ENCODE measurements around the gene ANO8.

DNA sequence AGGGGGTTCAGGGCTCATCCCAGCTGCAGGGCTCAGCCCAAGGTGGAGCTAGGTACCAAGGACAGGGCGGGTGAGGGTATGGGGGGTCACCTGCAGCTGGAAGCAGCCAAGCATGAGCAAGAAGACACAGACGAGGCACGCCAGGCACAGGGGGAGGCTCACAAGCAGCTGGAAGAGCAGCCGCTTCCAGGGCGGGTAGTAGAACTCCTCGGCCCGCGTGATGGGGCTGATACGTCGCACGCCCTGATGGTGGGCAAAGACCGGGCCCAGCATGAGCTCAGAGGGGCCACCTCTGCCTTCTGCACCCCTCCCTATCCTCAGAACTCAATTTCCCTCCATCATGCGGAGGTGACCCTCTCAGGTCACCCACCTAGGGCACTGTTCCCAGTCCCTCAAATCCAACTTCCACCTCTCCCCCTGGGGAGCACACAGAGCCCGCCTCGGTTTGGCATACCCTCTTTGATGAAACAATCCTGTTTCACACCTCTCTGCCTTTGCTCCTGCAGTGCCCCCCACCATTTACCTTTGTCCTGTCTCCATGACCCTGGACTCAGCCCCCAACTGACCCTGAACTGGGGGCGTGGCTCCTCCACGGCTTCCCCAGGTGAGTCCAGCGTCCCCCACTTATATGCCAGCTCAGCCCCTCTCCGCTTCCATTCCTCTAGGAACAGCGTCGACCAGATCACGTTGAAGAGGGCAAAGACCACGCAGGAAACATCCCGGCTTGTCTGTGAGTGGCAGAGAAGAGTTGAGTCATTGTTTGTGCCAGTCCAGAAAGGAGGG is 4.2 kb downstream of the ANO8 start:
- no peak for TF ChIP-seq POLR2A (IDR thresholded peaks at IDR 0.05; ENCODE audit: low read depth, low read length)
- TF ChIP-seq POLR2AphosphoS5 (IDR thresholded peaks at IDR 0.05; ENCODE audit: low read depth, low read length), result no peak
- TF ChIP-seq TAF1 (IDR thresholded peaks at IDR 0.05; ENCODE audit: borderline replicate concordance, low read depth, low read length), result no peak

All from GM12892 (cell line).